HG03135 (cell line): ENCODE measurements around the gene PPM1N.

ENCODE experiments used
- ATAC-seq: cut with Tn5 transposase; IDR thresholded peaks from one replicate; pipeline ENCODE4 v1.9.1; 2021; ENCODE audit warnings: mild to moderate bottlenecking, moderate library complexity; ENCODE audit not compliant: unreplicated experiment

PPM1N gene, protein sequence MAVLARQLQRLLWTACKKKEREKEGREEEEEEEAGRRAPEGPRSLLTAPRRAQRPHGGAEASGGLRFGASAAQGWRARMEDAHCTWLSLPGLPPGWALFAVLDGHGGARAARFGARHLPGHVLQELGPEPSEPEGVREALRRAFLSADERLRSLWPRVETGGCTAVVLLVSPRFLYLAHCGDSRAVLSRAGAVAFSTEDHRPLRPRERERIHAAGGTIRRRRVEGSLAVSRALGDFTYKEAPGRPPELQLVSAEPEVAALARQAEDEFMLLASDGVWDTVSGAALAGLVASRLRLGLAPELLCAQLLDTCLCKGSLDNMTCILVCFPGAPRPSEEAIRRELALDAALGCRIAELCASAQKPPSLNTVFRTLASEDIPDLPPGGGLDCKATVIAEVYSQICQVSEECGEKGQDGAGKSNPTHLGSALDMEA

DNA sequence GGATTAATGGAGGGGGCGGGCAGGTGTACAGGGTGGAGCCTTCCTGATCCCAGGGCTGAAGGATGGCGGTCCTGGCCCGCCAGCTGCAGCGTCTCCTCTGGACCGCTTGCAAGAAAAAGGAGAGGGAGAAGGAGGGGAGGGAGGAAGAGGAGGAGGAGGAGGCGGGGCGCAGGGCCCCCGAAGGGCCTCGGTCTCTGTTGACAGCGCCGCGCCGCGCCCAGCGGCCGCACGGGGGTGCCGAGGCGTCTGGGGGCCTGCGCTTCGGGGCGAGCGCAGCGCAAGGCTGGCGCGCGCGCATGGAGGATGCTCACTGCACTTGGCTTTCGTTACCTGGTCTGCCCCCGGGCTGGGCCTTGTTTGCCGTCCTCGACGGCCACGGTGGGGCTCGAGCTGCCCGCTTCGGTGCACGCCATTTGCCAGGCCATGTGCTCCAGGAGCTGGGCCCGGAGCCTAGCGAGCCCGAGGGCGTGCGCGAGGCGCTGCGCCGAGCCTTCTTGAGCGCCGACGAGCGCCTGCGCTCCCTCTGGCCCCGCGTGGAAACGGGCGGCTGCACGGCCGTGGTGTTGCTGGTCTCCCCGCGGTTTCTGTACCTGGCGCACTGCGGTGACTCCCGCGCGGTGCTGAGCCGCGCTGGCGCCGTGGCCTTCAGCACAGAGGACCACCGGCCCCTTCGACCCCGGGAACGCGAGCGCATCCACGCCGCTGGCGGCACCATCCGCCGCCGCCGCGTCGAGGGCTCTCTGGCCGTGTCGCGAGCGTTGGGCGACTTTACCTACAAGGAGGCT lies at the start of gene PPM1N:
Gene PPM1N, plus strand, starts transcription at position 33 of the 785 bp plus-strand sequence. Its CDS starts 30 bp downstream, at position 63.
- ATAC-seq: no peak

- no peak for ATAC-seq
Measured at GRCh38 chr19:45448887-45449299, 49.4 kb upstream of the PPM1N start.

DNA sequence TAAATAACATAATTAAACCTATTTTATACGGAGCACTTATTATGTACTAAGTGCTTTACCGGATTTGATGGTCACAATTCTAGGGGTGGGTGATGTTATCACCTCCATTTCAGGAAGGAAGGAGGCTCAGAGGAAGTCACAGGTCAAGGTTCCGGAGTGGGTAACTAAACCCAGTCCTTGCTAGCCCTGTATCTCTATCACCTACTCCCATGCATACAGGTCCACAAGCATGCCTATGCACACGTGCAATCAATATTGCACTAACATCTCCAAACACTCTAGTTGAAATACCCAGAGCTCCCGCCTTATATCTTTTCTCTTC lies 48.3 kb upstream of the PPM1N start:
- ATAC-seq: peak; percentile 25

DNA sequence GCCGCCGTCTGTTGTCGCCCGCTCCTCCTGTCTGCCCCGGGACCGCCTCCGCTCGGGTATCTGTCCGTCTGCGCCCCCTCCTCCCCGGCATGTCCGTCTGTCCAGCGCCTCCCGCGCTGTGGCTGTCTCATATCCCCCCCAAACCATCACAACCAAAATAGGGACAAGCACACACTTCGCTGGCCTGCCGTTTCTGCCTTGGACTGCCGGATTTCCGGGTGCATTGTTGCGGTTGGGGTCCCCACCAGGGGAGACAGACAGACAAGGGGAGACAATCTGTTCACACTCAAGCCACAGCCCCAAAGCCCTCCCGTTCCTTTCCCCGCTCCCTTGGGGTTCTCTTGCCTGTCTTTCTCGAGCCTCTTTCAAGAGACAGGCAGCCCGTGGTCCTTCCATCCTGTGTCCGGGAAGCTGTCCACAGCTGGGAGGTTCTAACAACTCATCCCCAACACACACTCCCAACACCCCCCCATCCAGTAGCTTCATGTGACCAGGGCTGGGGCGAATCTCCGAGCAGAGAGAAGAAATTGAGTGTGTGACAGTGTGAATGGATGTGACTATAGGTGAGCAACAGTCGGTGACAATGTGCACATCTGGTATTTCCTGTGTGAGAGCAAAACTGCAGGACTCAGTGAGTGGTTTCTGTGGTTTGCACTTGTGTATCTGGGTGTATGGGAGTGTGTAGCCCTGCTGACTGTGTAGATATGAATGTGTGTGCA lies 47.0 kb upstream of the PPM1N start:
- no peak for ATAC-seq

DNA sequence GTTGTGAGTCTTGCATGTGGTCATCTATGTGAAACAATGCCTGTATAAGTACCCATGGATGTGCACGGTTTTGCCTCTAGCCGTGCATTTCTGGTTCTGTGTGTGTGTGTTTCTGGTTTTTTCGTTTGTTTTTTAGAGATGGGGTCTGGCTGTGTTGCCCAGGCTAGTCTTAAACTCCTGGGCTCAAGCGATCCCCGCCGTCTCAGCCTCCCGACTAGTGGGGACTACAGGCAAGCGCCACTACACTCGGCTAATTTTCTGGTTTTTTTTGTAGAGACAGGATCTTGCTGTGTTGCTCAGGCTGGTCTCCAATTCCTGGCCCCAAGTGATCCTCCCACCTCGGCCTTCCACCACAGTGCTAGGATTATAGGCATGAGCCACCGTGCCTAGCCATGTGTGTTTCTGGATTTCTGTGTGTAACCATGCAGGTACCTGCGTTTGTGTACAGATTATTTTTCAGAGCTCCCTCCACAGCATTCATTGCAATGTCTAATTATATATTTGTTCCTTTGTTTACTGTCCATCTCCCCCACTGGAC lies 46.3 kb upstream of the PPM1N start:
- ATAC-seq: no peak

- ATAC-seq: no peak
Measured at GRCh38 chr19:45455707-45456499, 42.3 kb upstream of the PPM1N start.

- ATAC-seq: no peak
Measured at GRCh38 chr19:45456500-45456815, 41.8 kb upstream of the PPM1N start.

DNA sequence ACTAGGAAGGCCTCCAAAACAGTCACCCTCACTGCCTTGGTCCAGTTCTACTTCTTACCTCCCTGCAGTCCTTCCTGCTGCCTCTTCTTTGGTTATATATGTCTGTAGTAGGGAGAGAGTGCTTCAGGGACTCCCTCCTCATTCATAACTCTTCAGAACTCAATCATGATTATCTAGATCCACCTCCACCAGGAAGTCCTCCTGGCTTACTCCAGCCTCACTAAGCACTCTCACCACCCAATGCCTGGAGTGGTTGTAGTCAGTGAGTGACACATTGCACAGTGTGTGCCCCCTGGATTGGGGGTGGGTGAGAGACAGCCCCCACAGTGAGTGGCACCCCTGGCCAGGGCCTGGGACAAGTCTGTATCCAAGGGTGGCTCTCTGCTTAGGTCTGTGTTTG lies 40.5 kb upstream of the PPM1N start:
- no peak for ATAC-seq

- no peak for ATAC-seq
Measured at GRCh38 chr19:45460807-45461347, 37.4 kb upstream of the PPM1N start.

- no peak for ATAC-seq
Measured at GRCh38 chr19:45462174-45462573, 36.1 kb upstream of the PPM1N start.

GRCh38 chr19:45463241-45463640 lies 35.0 kb upstream of the PPM1N start:
- no peak for ATAC-seq

GRCh38 chr19:45464274-45464673 lies 34.0 kb upstream of the PPM1N start:
- no peak for ATAC-seq

DNA sequence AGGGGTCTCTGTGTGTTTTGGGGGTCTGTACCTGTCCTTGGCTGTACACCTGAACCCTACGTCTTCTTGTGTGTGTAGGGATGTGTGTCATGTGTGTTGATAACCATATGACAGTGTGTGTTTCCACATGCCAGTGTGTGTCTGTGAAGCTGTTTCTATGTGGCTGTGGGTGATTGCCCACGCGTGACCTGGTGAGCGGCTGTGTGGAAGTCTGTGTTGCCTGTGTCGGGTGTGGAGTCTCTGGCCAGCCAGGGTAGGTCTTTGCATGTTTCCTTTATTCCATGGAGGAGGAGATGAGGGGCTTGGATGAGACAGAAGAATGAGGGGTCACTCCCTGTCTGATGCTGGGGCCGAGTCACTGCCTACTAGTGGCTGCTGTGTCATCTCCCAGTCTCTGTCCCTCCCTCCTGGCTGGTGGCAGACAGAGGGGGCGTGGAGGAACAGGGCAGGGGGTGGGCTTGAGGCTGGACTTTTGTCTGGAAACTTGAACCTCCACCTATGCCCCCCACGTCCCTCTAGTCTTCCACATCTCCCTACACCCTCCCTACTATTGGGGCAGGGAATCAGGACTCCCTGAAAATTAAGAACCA lies 33.3 kb upstream of the PPM1N start:
- no peak for ATAC-seq

GRCh38 chr19:45467115-45467455 lies 31.2 kb upstream of the PPM1N start:
- no peak for ATAC-seq

DNA sequence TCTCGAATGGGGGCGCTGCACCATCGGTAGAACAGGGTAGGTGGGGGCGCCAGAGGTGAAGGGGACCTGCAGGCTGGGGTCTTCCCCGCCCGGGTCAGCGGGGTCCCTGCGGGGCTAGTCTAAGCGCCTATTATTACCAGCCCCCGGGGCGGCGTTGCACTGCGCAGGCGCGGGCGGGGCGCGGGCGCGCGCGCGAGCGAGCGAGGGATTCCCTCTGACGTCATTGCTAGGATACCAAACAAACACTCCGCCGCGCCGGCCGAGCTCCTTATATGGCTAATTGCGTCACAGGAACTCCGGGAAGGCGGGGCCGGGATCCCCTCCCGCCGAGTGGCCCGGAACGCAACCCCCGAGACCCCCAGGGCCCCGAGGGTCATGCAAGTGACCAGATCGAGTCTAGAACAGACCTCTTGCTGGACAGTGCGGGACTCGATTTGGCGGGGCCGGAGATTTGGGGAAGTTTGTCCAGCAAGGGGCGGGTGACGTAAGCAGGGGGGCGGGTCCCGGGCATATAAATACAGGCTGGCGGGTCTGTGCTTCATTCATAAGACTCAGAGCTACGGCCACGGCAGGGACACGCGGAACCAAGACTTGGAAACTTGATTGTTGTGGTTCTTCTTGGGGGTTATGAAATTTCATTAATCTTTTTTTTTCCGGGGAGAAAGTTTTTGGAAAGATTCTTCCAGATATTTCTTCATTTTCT lies 30.6 kb upstream of the PPM1N start, which contains the start of gene FOSB:
Gene FOSB, plus strand, starts transcription at position 541 of the 703 bp plus-strand sequence. CDS start 591 bp downstream, outside the sequence.
- peak; percentile 39 for ATAC-seq

- ATAC-seq: no peak
Measured at GRCh38 chr19:45468159-45468651, 30.0 kb upstream of the PPM1N start.

DNA sequence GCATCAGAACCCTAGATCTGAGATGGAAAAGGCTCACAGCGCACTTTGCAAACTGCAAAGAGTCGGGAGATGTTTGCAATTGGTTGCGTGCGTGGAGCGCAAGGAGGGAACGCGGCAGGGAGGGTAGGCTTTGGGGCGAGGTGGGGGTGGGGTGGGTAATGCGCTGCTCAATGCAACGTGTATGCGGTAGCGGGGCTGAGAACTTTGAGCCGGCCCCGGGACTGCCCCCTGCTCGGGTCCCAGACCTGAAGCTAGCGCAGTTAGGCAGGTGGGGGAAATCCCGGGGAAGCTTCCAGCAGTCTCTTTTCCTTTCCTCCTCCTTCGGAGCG lies 29.5 kb upstream of the PPM1N start:
- peak; percentile 19 for ATAC-seq

DNA sequence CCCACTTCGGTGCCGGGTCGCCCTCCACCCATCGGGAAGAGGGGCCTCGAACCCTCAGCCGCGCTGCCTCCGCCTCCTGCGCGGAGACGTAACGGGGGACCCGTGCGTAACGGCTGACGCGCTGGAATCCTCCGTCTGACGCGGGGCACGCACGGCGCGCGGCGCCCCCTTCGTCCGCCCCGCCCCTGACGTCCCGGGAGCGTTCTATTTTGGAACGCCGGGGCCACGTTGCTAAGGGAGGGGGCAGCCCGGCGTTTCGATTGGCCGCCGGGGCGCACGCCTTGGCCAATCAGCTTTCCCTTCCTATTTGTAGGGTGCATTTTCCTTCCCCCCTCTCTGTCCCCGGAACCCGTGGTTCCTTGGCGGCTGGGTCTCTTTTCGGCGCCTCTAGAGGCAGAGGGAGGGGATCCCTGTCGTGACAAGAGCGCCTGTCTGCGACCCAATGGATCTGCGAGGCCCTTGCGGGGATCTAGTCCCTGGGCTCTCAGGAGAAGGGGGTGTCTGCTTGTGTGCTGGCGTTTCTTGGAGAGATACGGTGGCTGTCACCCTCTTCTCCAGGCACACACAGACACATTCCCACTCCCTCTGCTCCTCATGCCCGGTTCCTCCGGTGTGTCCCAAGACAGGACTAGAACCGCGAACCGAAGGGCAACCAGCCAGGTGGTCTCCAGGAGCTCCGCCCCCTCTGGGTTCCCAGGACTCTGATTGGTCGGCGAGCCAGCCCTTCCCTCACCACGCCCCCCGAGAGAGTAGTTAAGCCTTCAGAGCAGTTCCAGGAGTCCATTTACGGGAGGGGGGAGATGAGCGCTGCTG lies 28.9 kb upstream of the PPM1N start:
- ATAC-seq: peak; percentile 49
